Activated naive CD4-positive, alpha-beta T cell treated with anti-CD3 and anti-CD28 coated beads, Interleukin-2, amount 50 U/mL, for 72 hours (primary cell): Measurements from ENCODE around the gene CALN1. TPM values are rescaled to one million over a fixed set of nuclear protein-coding genes. Genes with fewer than 3 reads are reported as not detected.

Experiments
- ATAC-seq, 2 donors: fragments of 150-1000 bp; cut with Tn5 transposase; 2 replicates each; pipeline ENCODE4 v1.10.0; 2021; ENCODE audit warnings: mild to moderate bottlenecking in 2 of 2, moderate library complexity in 2 of 2
- DNase-seq, 2 donors: peaks; one replicate each; pipeline ENCODE4 v3.0.0; 2021 to 2022; ENCODE audit warnings: low spot score in 2 of 2
- H3K27ac Mint-ChIP-seq, 2 donors: one replicate each; pipeline ENCODE4 v1.8.0; 2022; ENCODE audit warnings: mild to moderate bottlenecking in 2 of 2, mixed read lengths in 2 of 2
- H3K36me3 Mint-ChIP-seq, 2 donors: one replicate each; pipeline ENCODE4 v1.8.0; 2022; ENCODE audit warnings: mixed read lengths in 2 of 2
- H3K9me3 Mint-ChIP-seq, 2 donors: one replicate each; pipeline ENCODE4 v1.8.0; 2022; ENCODE audit warnings: mixed read lengths in 2 of 2
- total RNA-seq, 2 donors: library from RNA; stranded (reverse); gene quantifications; one replicate each; pipeline ENCODE4 v1.2.3, GENCODE V29; 2022

CALN1 gene
- total RNA-seq, 2 donors from 2014 or later, result not detected

GRCh38 chr7:72266771-72267170 is 145.4 kb downstream of the CALN1 start:
- peaks cover 17 to 19% of the 10 kb centered on the region in 2 donors for H3K9me3 Mint-ChIP-seq
- H3K36me3 Mint-ChIP-seq, result no peaks in the 10 kb centered on the region
- no peak overlapping the region for H3K27ac Mint-ChIP-seq
- ATAC-seq, result no peak
- DNase-seq, result no peak

GRCh38 chr7:72265071-72265904 is 146.8 kb downstream of the CALN1 start:
- H3K9me3 Mint-ChIP-seq, result peaks cover 17 to 19% of the 10 kb centered on the region in 2 donors
- DNase-seq (no peak), ATAC-seq (no peak)
- H3K27ac Mint-ChIP-seq, result no peak overlapping the region
- H3K36me3 Mint-ChIP-seq, result no peaks in the 10 kb centered on the region

DNA sequence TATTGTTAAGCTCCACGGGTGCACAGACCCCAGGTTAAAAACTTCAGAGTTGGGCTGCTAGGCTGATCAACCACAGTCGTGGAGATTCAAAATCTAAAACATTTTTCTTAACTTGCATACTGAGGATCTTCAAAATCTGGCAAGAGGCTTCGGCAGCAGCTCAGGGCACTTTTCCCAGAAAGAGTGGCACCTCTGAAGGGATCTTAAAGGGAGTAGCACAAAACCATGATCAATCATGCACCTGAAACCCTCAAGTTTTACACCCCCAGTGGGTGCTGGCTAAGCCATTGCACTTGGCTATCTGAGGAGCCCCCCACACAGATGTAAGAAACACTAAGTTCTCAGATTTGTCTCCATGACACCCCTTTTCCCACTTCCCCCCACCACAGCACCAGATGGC is 151.7 kb downstream of the CALN1 start:
- Mint-ChIP-seq H3K9me3 (peaks cover 10 to 16% of the 10 kb centered on the region in 2 donors), H3K27ac (no peak overlapping the region), H3K36me3 (no peaks in the 10 kb centered on the region)
- no peak for ATAC-seq
- no peak for DNase-seq

- ATAC-seq, result no peak
- peaks cover 4 to 8% of the 10 kb centered on the region in 2 donors for H3K9me3 Mint-ChIP-seq
- H3K36me3 Mint-ChIP-seq, result no peaks in the 10 kb centered on the region
- DNase-seq, result no peak
- H3K27ac Mint-ChIP-seq, result no peak overlapping the region
Observed at GRCh38 chr7:72258074-72258473, 154.1 kb downstream of the CALN1 start.

DNA sequence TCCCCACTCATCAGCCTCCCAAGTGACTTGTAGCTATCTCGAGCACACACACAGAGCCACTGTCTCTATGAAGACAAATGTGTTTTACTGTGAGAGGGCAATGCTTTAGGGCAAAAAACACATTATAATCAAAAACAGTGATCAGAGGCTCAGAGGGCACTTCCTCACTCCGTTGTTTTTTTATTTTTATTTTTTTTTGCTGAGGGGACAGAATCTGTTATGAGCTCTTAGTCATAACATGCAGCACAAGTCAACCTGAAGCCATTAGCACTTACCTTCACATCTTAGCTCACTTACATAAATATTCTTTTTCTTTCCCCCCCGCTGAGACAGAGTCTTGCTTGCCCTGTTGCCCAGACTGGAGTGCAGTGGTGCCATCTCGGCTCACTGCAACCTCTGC is 157.7 kb downstream of the CALN1 start:
- H3K27ac Mint-ChIP-seq, result no peak overlapping the region
- no peaks in the 10 kb centered on the region for H3K36me3 Mint-ChIP-seq

DNA sequence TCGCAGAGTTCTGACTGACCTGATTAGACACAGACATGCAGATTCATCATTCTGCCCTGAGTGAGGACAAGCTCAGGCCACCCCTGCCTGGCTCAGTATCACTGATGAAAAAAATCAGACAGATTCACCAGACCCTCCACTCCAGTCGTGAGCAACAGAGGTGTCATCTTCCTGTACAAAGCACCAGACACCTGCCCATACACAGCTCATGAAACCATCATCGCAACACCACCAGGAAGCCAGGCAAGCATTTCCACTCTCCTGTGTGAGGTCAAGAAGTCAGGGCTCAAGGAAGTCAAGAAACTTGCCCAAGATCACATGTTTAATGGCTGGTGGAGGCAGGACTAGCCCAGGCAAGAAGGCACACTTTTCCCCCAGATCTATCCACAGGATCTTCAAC is 163.0 kb downstream of the CALN1 start:
- ATAC-seq, result no peak
- Mint-ChIP-seq H3K36me3 (no peaks in the 10 kb centered on the region), H3K9me3 (peaks cover 22% of the 10 kb centered on the region in 2 donors), H3K27ac (no peak overlapping the region)
- no peak for DNase-seq

More for the DNA sequence above, 157.7 kb downstream of the CALN1 start:
- DNase-seq (no peak), ATAC-seq (no peak)
- peaks cover 12 to 15% of the 10 kb centered on the region in 2 donors for H3K9me3 Mint-ChIP-seq

- Mint-ChIP-seq H3K27ac (no peak overlapping the region), H3K9me3 (peaks cover 16 to 20% of the 10 kb centered on the region in 2 donors), H3K36me3 (no peaks in the 10 kb centered on the region)
- DNase-seq (no peak), ATAC-seq (no peak)
Observed at GRCh38 chr7:72244826-72245398, 167.2 kb downstream of the CALN1 start.

- Mint-ChIP-seq H3K9me3 (peaks cover 8 to 19% of the 10 kb centered on the region in 2 donors), H3K36me3 (no peaks in the 10 kb centered on the region), H3K27ac (no peak overlapping the region)
- ATAC-seq (no peak), DNase-seq (no peak)
Observed at GRCh38 chr7:72243329-72243728, 168.8 kb downstream of the CALN1 start.

GRCh38 chr7:72235351-72235750 is 176.8 kb downstream of the CALN1 start:
- no peak for ATAC-seq
- DNase-seq, result no peak
- Mint-ChIP-seq H3K36me3 (no peaks in the 10 kb centered on the region), H3K9me3 (peaks cover 0 to 12% of the 10 kb centered on the region in 2 donors), H3K27ac (no peak overlapping the region)

DNA sequence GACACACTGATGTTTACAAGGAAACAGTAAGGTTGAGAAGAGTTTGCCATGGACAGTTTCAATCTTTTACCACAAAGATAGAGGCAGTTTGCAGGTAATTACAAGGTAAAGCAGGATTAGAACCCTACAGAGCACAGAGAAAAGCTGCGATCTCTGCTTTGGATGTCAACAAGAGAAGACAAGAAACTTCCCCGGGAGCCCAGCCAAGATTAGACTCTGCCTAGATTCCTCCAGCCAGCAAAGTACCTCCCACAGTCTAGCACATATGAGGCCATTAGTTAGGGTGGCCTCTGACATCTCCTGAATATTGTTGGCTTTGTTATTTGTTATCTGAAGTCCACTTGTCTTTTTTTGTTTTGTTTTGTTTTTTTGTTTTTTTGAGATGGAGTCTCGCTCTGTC is 178.1 kb downstream of the CALN1 start:
- Mint-ChIP-seq H3K9me3 (peaks cover 0 to 12% of the 10 kb centered on the region in 2 donors), H3K27ac (no peak overlapping the region), H3K36me3 (no peaks in the 10 kb centered on the region)
- ATAC-seq, result no peak
- no peak for DNase-seq

GRCh38 chr7:72230281-72230680 is 181.9 kb downstream of the CALN1 start:
- DNase-seq (no peak), ATAC-seq (no peak)
- H3K36me3 Mint-ChIP-seq, result peaks cover 0 to 2% of the 10 kb centered on the region in 2 donors
- no peak overlapping the region for H3K27ac Mint-ChIP-seq
- peaks cover under 1 to 17% of the 10 kb centered on the region in 2 donors for H3K9me3 Mint-ChIP-seq

DNA sequence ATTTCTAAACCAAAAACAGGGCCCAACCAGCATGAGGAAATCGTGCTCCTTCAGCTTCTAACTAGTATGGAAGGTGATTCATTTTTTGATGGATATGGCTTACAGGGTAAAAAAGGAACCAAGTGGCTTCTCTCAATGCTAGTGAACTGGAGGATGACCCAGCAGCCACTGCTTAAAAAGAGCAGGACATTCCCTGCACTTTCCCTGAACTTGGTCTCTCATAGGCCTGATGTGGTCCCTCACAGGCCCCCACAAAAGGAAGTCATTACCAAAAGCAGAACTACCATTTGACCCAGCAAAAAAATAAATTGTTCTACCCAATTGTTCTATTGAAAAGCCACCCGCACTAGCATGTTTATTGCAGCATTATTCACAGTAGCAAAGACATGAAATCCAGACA is 188.8 kb downstream of the CALN1 start:
- no peak for ATAC-seq
- Mint-ChIP-seq H3K36me3 (peaks cover 0 to 5% of the 10 kb centered on the region in 2 donors), H3K27ac (no peak overlapping the region), H3K9me3 (peaks cover 11 to 23% of the 10 kb centered on the region in 2 donors)
- DNase-seq, result no peak

- peaks cover 0 to 5% of the 10 kb centered on the region in 2 donors for H3K36me3 Mint-ChIP-seq
- no peak for ATAC-seq
- DNase-seq, result no peak
- peaks cover 13 to 24% of the 10 kb centered on the region in 2 donors for H3K9me3 Mint-ChIP-seq
- H3K27ac Mint-ChIP-seq, result no peak overlapping the region
Observed at GRCh38 chr7:72222136-72222535, 190.0 kb downstream of the CALN1 start.

GRCh38 chr7:72219500-72219899 is 192.6 kb downstream of the CALN1 start:
- H3K9me3 Mint-ChIP-seq, result peaks cover 10 to 13% of the 10 kb centered on the region in 2 donors
- no peaks in the 10 kb centered on the region for H3K36me3 Mint-ChIP-seq
- no peak for DNase-seq
- no peak overlapping the region for H3K27ac Mint-ChIP-seq
- ATAC-seq, result no peak

GRCh38 chr7:72217151-72217550 is 195.0 kb downstream of the CALN1 start:
- H3K27ac Mint-ChIP-seq, result no peak overlapping the region
- H3K9me3 Mint-ChIP-seq, result peaks cover 3 to 9% of the 10 kb centered on the region in 2 donors
- ATAC-seq, result no peak
- no peaks in the 10 kb centered on the region for H3K36me3 Mint-ChIP-seq
- DNase-seq, result no peak

DNA sequence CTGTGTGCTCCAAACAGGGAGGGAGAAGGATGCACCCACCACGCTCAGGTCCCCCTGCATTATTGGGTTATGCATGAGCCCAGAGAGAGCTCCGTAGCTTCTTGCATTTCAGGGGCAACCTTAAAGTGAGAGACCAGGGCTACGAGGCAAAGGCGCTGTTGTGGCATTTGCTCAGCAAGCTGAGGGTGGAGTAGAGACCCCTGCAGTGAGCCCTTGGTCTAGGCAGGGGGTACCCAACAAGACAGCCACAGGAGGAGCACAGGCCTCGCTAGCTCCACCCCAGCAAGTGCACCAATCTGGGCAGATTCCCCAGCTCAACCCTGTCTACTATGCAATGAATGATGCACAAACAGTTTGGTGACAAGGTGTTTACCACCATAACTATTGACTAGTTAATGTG is 198.4 kb downstream of the CALN1 start:
- peaks cover 11 to 15% of the 10 kb centered on the region in 2 donors for H3K9me3 Mint-ChIP-seq
- ATAC-seq, result no peak
- DNase-seq, result no peak
- no peak overlapping the region for H3K27ac Mint-ChIP-seq
- peaks cover 0 to 6% of the 10 kb centered on the region in 2 donors for H3K36me3 Mint-ChIP-seq

DNA sequence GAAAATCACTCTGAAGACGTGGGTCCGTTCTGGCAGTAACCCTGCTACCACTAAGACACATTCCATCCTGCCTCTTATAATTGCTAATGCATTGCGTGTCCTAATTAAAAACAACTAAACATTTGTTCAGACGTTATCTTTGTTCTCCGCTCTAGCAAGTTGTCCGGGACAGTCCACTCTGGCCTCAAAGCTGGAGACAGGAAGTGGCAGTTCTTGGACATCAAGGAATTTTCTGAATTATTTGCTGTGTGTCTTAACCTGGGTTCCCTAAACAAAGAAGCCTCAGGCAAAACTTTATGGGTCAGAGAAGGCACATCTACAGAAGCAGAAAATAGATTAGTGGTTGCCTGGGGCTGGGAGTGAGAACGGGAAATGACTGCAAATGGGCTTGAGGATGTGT is 199.1 kb downstream of the CALN1 start:
- ATAC-seq (no peak), DNase-seq (no peak)
- Mint-ChIP-seq H3K36me3 (peaks cover 0 to 6% of the 10 kb centered on the region in 2 donors), H3K27ac (no peak overlapping the region), H3K9me3 (peaks cover 7 to 15% of the 10 kb centered on the region in 2 donors)

- ATAC-seq (no peak), DNase-seq (no peak)
- H3K27ac Mint-ChIP-seq, result no peak overlapping the region
- peaks cover 0 to 6% of the 10 kb centered on the region in 2 donors for H3K36me3 Mint-ChIP-seq
- peaks cover 7 to 12% of the 10 kb centered on the region in 2 donors for H3K9me3 Mint-ChIP-seq
Observed at GRCh38 chr7:72211175-72211574, 201.0 kb downstream of the CALN1 start.
